Mesenchymal stem cell (in vitro differentiated cells and primary cell): ENCODE measurements around the gene ADK.
A peak's percentile ranks its signal among the peaks of the same experiment; 100 is the strongest.

Experiments
- DNase-seq: peaks from one replicate; pipeline ENCODE4 v3.0.0-alpha.2; 2013
- H2AFZ ChIP-seq: one replicate; pipeline ENCODE4 v1.6.1; 2013; ENCODE audit warnings: low read depth, mild to moderate bottlenecking, control low read depth, inconsistent platforms, low read length, moderate library complexity
- H2AK5ac ChIP-seq: 2 replicates; pipeline ENCODE4 v1.6.1; 2013; ENCODE audit warnings: low read length, moderate library complexity, mild to moderate bottlenecking, inconsistent platforms; ENCODE audit not compliant: severe bottlenecking
- H2BK120ac ChIP-seq: one replicate; pipeline ENCODE4 v1.6.1; 2013; ENCODE audit warnings: low read depth, mild to moderate bottlenecking, inconsistent platforms, low read length, moderate library complexity
- H2BK12ac ChIP-seq, 2 experiments: one replicate each; pipeline ENCODE4 v1.6.1; 2013; ENCODE audit warnings: inconsistent platforms in 2 of 2, low read length in 2 of 2, mild to moderate bottlenecking in 2 of 2, moderate library complexity in 2 of 2, control low read depth in 1 of 2
- H2BK15ac ChIP-seq: one replicate; pipeline ENCODE4 v1.6.1; 2013; ENCODE audit warnings: mild to moderate bottlenecking, low read depth, inconsistent platforms; ENCODE audit not compliant: poor library complexity, severe bottlenecking
- H2BK5ac ChIP-seq: 2 replicates; pipeline ENCODE4 v1.6.1; 2013; ENCODE audit warnings: low read depth, mild to moderate bottlenecking, low read length, control low read depth, inconsistent platforms; ENCODE audit not compliant: poor library complexity, severe bottlenecking
- H3K14ac ChIP-seq, 2 experiments: one replicate each; pipeline ENCODE4 v1.6.1; 2013; ENCODE audit warnings: inconsistent platforms in 2 of 2, low read length in 2 of 2, control low read depth in 1 of 2, mild to moderate bottlenecking in 1 of 2, moderate library complexity in 1 of 2
- H3K18ac ChIP-seq, 2 experiments: one replicate each; pipeline ENCODE4 v1.6.1; 2013; ENCODE audit warnings: inconsistent platforms in 2 of 2, low read length in 2 of 2, control low read depth in 1 of 2, low read depth in 1 of 2, mild to moderate bottlenecking in 1 of 2
- H3K23ac ChIP-seq, 2 experiments: one replicate each; pipeline ENCODE4 v1.6.1; 2013; ENCODE audit warnings: inconsistent platforms in 2 of 2, low read length in 2 of 2, mild to moderate bottlenecking in 2 of 2, moderate library complexity in 2 of 2, control low read depth in 1 of 2
- H3K27ac ChIP-seq: 2 replicates; pipeline ENCODE4 v1.5.1; 2013; ENCODE audit warnings: mild to moderate bottlenecking, moderate library complexity, low read length, control low read depth, inconsistent platforms; ENCODE audit not compliant: poor library complexity, severe bottlenecking
- H3K27me3 ChIP-seq, 2 experiments: 2 replicates each; pipeline versions ENCODE4 v1.6.1 to v1.7.0; 2013; ENCODE audit warnings: low read length in 2 of 2, mild to moderate bottlenecking in 2 of 2, moderate library complexity in 2 of 2, control low read depth in 1 of 2, inconsistent platforms in 1 of 2; ENCODE audit not compliant: control insufficient read depth in 1 of 2, insufficient read depth in 1 of 2
- H3K36me3 ChIP-seq, 2 experiments: 2 replicates each; pipeline versions ENCODE4 v1.6.1 to v1.7.0; 2013; ENCODE audit warnings: low read length in 2 of 2, control low read depth in 1 of 2, inconsistent platforms in 1 of 2, low read depth in 1 of 2, mild to moderate bottlenecking in 1 of 2; ENCODE audit not compliant: insufficient read depth in 2 of 2, control insufficient read depth in 1 of 2
- H3K4ac ChIP-seq, 2 experiments: one replicate each; pipeline ENCODE4 v1.6.1; 2013; ENCODE audit warnings: inconsistent platforms in 2 of 2, low read length in 2 of 2, mild to moderate bottlenecking in 2 of 2, moderate library complexity in 2 of 2, control low read depth in 1 of 2, low read depth in 1 of 2
- H3K4me1 ChIP-seq: 2 replicates; pipeline ENCODE4 v1.6.1; 2013; ENCODE audit warnings: low read depth, low read length, control low read depth; ENCODE audit not compliant: control insufficient read depth, insufficient read depth
- H3K4me2 ChIP-seq: 2 replicates; pipeline ENCODE4 v1.6.1; 2013; ENCODE audit warnings: low read length, mild to moderate bottlenecking, inconsistent platforms; ENCODE audit not compliant: poor library complexity, severe bottlenecking
- H3K4me3 ChIP-seq, 2 experiments: 2 replicates each; pipeline versions ENCODE4 v1.5.1 to v1.7.0; 2013; ENCODE audit warnings: low read length in 2 of 2, mild to moderate bottlenecking in 2 of 2, control low read depth in 1 of 2, low read depth in 1 of 2; ENCODE audit not compliant: insufficient read depth in 1 of 2
- H3K79me1 ChIP-seq: replicated peaks from 2 replicates; pipeline ENCODE4 v1.6.1; 2013; ENCODE audit warnings: mild to moderate bottlenecking, control low read depth, low read length, inconsistent platforms; ENCODE audit not compliant: poor library complexity, severe bottlenecking
- H3K9ac ChIP-seq: 2 replicates; pipeline ENCODE4 v1.7.0; 2013; ENCODE audit warnings: mild to moderate bottlenecking, low read length, moderate library complexity
- H3K9me3 ChIP-seq: 2 replicates; pipeline ENCODE4 v1.7.0; 2013; ENCODE audit warnings: mild to moderate bottlenecking, low read length; ENCODE audit not compliant: control insufficient read depth
- H4K8ac ChIP-seq: one replicate; pipeline ENCODE4 v1.6.1; 2013; ENCODE audit warnings: inconsistent platforms, mild to moderate bottlenecking, low read length, moderate library complexity
- H4K91ac ChIP-seq: one replicate; pipeline ENCODE4 v1.6.1; 2013; ENCODE audit warnings: mild to moderate bottlenecking, low read length, inconsistent platforms
- WGBS: methylation state at CpG from one replicate; pipeline ENCODE4 v1.1.7; 2013; ENCODE audit warnings: mixed read lengths; 5-methylcytosine and 5-hydroxymethylcytosine counted together

ADK gene

DNA sequence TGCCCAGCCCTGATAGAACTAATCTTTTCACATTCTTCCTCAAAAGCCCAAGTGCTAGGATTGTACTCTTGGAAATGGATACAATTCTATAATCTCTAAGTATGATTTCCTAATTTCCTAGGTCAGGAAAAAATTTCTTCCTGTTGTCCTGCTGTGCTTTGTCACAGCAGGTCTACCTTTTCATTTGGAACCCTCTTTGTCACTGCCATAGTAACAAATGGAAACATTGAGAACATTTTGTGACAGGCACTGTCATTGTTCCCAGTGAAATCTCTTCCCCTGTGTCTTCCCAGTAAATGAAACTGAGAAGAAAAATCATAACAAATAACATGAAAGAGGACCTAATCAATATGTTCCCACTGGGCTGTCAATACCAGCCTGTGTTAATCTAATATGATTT, 524.5 kb downstream of the ADK start:
- Histone ChIP-seq H2BK120ac (no peak overlapping the region), H3K79me1 (no peaks in the 10 kb centered on the region), H3K4me3 (no peak overlapping the region), H2AFZ (no peak overlapping the region), H3K4me2 (no peak overlapping the region), H4K91ac (no peak overlapping the region), H3K4ac (no peak overlapping the region), H3K23ac (no peak overlapping the region), H2BK5ac (no peak overlapping the region), H3K27me3 (no peaks in the 10 kb centered on the region), H3K18ac (no peak overlapping the region), H3K36me3 (peaks cover 9 to 58% of the 10 kb centered on the region in 2 experiments), H3K27ac (no peak overlapping the region), H3K14ac (no peak overlapping the region), H2AK5ac (no peak overlapping the region), H2BK12ac (no peak overlapping the region), H3K4me1 (no peaks in the 10 kb centered on the region), H4K8ac (no peak overlapping the region), H3K9me3 (peaks cover 19% of the 10 kb centered on the region), H3K9ac (no peak overlapping the region), H2BK15ac (no peak overlapping the region)
- no peak for DNase-seq

DNA sequence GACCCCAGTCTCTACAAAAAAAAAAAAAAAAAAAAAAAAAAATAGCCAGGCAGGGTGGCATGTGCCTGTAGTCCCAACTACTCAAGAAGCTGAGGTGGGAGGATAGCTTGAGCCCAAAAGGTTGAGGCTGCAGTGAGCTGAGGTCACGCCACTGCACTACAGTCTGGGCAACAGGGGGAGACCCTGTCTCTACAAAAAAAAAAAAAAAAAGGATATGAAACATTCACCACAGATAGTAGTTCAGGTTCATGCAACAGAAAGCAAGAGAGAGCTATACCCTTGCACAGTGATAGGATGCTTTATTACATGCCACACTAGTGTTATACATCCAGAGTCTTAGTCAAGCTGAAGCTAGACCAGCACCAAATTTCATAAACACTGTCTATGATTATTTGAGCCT, 526.9 kb downstream of the ADK start:
- H3K27me3 ChIP-seq: no peaks in the 10 kb centered on the region
- H2BK120ac ChIP-seq: no peak overlapping the region
- no peaks in the 10 kb centered on the region for H3K4me1 ChIP-seq
- no peak overlapping the region for H3K27ac ChIP-seq
- H2AK5ac ChIP-seq: no peak overlapping the region
- peaks cover 13% of the 10 kb centered on the region for H3K9me3 ChIP-seq
- H4K91ac ChIP-seq: no peak overlapping the region
- no peak overlapping the region for H3K4me2 ChIP-seq
- no peaks in the 10 kb centered on the region for H3K79me1 ChIP-seq
- no CpG with 5 or more reads among the region's 1 CpG for WGBS
- DNase-seq: no peak
- H3K36me3 ChIP-seq: peaks cover 9 to 38% of the 10 kb centered on the region in 2 experiments
- no peak overlapping the region for H3K9ac ChIP-seq
- H2BK5ac ChIP-seq: no peak overlapping the region
- no peak overlapping the region for H4K8ac ChIP-seq
- no peak overlapping the region for H3K4ac ChIP-seq
- H2BK12ac ChIP-seq: no peak overlapping the region
- H3K23ac ChIP-seq: no peak overlapping the region
- H3K18ac ChIP-seq: no peak overlapping the region
- H2AFZ ChIP-seq: no peak overlapping the region
- no peak overlapping the region for H3K14ac ChIP-seq
- H2BK15ac ChIP-seq: no peak overlapping the region
- no peak overlapping the region for H3K4me3 ChIP-seq

DNA sequence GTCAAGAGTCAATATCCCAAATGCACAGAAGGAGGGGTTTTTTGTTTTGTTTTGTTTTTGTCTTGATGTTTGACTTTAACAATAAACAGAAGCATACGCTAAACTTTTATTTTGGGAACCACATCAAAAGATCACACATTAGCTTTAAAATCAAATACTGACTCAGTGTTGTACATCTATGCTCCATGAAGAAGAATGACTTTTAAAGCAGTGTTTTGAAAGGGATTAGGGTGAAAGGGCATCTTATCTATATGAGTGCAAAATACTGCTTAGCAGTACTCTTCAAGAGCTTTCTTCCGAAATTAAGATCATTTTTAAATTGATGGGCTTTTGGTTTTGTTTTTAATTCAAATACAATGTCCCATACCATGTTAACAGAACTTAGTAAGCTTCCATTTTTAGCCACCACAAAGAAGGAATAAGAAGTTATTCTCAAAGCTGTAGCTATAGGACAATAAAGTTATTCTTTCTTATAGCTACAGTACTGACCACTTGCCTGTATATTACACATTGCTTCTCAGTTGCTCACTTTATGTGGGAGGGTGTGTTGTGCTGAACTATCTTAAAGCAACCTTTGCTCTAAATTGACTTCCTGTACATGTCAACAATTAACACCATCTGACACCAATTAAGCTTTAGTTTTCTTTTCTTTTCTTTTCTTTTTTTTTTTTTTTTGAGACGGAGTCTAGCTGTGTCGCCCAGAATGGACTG, 531.1 kb downstream of the ADK start:
- H3K9ac ChIP-seq: no peak overlapping the region
- WGBS: 100% methylated on average over 2 of the region's 4 CpGs
- H3K36me3 ChIP-seq: peaks cover 0 to 17% of the 10 kb centered on the region in 2 experiments
- H3K4me1 ChIP-seq: no peaks in the 10 kb centered on the region
- no peak overlapping the region for H3K27ac ChIP-seq
- no peak overlapping the region for H2BK5ac ChIP-seq
- no peak overlapping the region for H3K4ac ChIP-seq
- H3K9me3 ChIP-seq: no peaks in the 10 kb centered on the region
- H4K91ac ChIP-seq: no peak overlapping the region
- H3K18ac ChIP-seq: no peak overlapping the region
- no peak overlapping the region for H2AK5ac ChIP-seq
- no peaks in the 10 kb centered on the region for H3K27me3 ChIP-seq
- no peak overlapping the region for H3K4me2 ChIP-seq
- H2AFZ ChIP-seq: no peak overlapping the region
- H2BK120ac ChIP-seq: no peak overlapping the region
- no peak overlapping the region for H3K23ac ChIP-seq
- H3K14ac ChIP-seq: no peak overlapping the region
- H2BK15ac ChIP-seq: no peak overlapping the region
- H2BK12ac ChIP-seq: no peak overlapping the region
- no peaks in the 10 kb centered on the region for H3K79me1 ChIP-seq
- no peak overlapping the region for H4K8ac ChIP-seq
- no peak for DNase-seq
- no peak overlapping the region for H3K4me3 ChIP-seq

GRCh38 chr10:74683067-74683466, 532.0 kb downstream of the ADK start:
- H2BK5ac ChIP-seq: no peak overlapping the region
- H3K23ac ChIP-seq: no peak overlapping the region
- H2AFZ ChIP-seq: no peak overlapping the region
- no peak overlapping the region for H2BK15ac ChIP-seq
- H3K4me1 ChIP-seq: no peaks in the 10 kb centered on the region
- H3K4ac ChIP-seq: no peak overlapping the region
- no peak overlapping the region for H3K4me2 ChIP-seq
- no peak overlapping the region for H2BK12ac ChIP-seq
- H3K14ac ChIP-seq: no peak overlapping the region
- no peaks in the 10 kb centered on the region for H3K9me3 ChIP-seq
- no peak overlapping the region for H2AK5ac ChIP-seq
- no peak overlapping the region for H3K4me3 ChIP-seq
- H4K91ac ChIP-seq: no peak overlapping the region
- H3K9ac ChIP-seq: no peak overlapping the region
- no peak overlapping the region for H4K8ac ChIP-seq
- no peak overlapping the region for H2BK120ac ChIP-seq
- no peak overlapping the region for H3K27ac ChIP-seq
- peaks cover 0 to 17% of the 10 kb centered on the region in 2 experiments for H3K36me3 ChIP-seq
- no peaks in the 10 kb centered on the region for H3K27me3 ChIP-seq
- H3K79me1 ChIP-seq: no peaks in the 10 kb centered on the region
- no peak overlapping the region for H3K18ac ChIP-seq
- DNase-seq: peak; percentile 19
